Prostate gland (tissue), 2 donors: ENCODE data around the gene SHANK3.

Experiments
- POLR2A ChIP-seq: fragments of 450-650 bp; IDR thresholded peaks from one replicate; pipeline ENCODE4 v1.6.1; 2016; ENCODE audit warnings: antibody characterized with exemption, mild to moderate bottlenecking
- POLR2AphosphoS5 ChIP-seq: sonication (generic); formaldehyde crosslinking; IDR thresholded peaks from one replicate; pipeline ENCODE4 v1.6.1; 2017; ENCODE audit warnings: antibody characterized with exemption
- TF ChIP-seq, protein P1 (sequence below), 4 experiments: fragments of 200-600 bp in 2 of 4; fragments of 450-650 bp in 2 of 4; sonication (generic) in 2 of 4; IDR thresholded peaks; 1 replicate in 3 of 4; 2 replicates in 1 of 4; pipeline ENCODE4 v1.5.1; 2016 to 2019; ENCODE audit warnings: antibody characterized with exemption in 4 of 4, mild to moderate bottlenecking in 2 of 4, moderate library complexity in 2 of 4

DNA sequence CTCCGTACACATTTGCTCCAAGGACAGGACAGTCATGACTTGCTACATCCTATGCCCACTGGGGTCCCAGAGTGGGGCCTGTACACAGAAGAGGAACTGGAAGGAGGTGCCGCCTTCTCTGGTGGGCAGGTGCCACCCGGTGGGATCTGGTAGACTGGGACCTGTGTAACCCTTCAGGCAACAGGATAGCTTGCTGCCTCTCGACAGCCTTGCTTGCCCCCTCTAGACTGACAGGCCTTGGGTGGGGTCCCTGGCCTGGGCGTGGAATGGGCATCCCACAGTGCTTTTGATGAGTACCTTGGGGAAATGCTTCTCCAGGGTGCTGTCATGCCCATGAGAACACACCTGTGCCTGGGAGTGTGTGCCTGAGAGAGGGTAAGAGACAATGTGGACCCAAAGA lies 15.8 kb downstream of the SHANK3 start:
- no peak for TF ChIP-seq POLR2A
- TF ChIP-seq, protein P1, sequence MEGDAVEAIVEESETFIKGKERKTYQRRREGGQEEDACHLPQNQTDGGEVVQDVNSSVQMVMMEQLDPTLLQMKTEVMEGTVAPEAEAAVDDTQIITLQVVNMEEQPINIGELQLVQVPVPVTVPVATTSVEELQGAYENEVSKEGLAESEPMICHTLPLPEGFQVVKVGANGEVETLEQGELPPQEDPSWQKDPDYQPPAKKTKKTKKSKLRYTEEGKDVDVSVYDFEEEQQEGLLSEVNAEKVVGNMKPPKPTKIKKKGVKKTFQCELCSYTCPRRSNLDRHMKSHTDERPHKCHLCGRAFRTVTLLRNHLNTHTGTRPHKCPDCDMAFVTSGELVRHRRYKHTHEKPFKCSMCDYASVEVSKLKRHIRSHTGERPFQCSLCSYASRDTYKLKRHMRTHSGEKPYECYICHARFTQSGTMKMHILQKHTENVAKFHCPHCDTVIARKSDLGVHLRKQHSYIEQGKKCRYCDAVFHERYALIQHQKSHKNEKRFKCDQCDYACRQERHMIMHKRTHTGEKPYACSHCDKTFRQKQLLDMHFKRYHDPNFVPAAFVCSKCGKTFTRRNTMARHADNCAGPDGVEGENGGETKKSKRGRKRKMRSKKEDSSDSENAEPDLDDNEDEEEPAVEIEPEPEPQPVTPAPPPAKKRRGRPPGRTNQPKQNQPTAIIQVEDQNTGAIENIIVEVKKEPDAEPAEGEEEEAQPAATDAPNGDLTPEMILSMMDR (IDR thresholded peaks at IDR 0.05) = no peak
- TF ChIP-seq POLR2AphosphoS5 = no peak
